ENCODE results near the gene NHSL2.

DNA sequence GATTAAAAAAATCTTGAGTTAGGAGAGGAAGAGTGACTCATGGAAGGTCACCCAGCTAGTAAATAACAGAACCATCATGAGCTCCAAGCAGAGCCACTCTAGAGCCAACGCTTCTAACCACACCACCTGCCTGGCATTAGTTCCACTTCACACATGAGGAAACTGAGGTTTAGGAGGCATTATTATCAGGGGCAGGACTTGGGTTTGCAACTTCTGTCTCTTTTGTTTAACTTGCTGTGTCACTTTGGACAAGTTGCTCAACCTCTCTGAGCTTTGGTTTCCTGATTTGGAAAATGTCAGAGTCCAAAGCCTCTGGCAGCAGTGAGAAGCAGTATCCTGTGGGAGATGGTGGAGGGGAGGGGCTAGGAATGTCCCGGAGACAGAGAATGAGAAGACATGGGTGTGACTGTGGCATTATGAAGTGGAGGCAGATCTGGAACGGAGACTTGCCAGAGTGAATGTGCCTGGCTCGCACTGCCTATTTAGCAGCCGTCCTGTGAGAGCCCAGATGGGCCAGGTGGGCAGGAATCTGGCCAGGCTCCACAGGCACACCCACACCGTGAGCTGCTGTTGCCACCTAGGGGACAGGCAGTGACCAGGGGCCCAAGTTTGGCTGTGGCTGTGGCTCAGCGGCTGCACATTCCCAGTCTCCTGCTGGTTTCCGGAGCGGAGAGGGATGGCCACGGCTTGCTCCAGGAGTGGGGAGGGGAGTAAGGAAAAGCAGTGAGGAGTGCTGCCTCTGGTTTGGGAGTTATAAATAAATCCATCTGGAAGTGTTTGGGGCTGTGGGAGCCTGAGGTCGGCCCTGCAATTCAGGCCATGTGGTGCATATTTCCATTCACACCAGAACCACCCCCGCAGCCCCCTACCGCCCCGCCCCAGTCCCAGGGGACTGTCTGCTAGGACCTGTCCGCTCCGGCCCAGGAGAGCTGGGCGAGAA is 93.4 kb downstream of the NHSL2 start:
- no peak for TF ChIP-seq EZH2 (IDR thresholded peaks at IDR 0.05; ENCODE audit: insufficient read depth, low read length)
- TF ChIP-seq CTCF (IDR thresholded peaks at IDR 0.05; ENCODE audit: insufficient read depth, low read depth, low read length) = no peak
